Tibial artery (tissue), 4 donors: ENCODE measurements around the gene ATG9B.

Experiments used
- DNase-seq, 2 donors: peaks; one replicate each; pipeline ENCODE4 v3.0.0-alpha.2; 2019
- H3K27ac ChIP-seq, 2 donors: fragments of 200-600 bp; sonication (generic) in 1 of 2; 1 replicate in 1 of 2; 2 replicates in 1 of 2; pipeline ENCODE4 v1.5.1; 2018 to 2019; ENCODE audit warnings: mild to moderate bottlenecking in 1 of 2
- H3K27me3 ChIP-seq, 2 donors: fragments of 200-600 bp; sonication (generic) in 1 of 2; one replicate each; pipeline versions ENCODE4 v1.5.1 to v1.6.0; 2016 to 2019
- H3K36me3 ChIP-seq, 3 donors: fragments of 200-600 bp; sonication (generic) in 2 of 3; one replicate each; pipeline ENCODE4 v1.5.1; 2016 to 2019; ENCODE audit warnings: mild to moderate bottlenecking in 2 of 3
- H3K4me1 ChIP-seq, 4 donors: fragments of 200-600 bp; sonication (generic) in 2 of 4; 1 replicate in 3 of 4; 2 replicates in 1 of 4; pipeline ENCODE4 v1.5.1; 2016 to 2019
- H3K4me3 ChIP-seq, 2 donors: fragments of 200-600 bp; sonication (generic) in 1 of 2; 1 replicate in 1 of 2; 2 replicates in 1 of 2; pipeline ENCODE4 v1.5.1; 2018 to 2019; ENCODE audit warnings: mild to moderate bottlenecking in 2 of 2
- H3K9me3 ChIP-seq, 3 donors: fragments of 200-600 bp; sonication (generic) in 1 of 3; one replicate each; pipeline ENCODE4 v1.5.1; 2016 to 2019
- CTCF ChIP-seq, 2 experiments: fragments of 200-600 bp in 1 of 2; fragments of 450-650 bp in 1 of 2; IDR thresholded peaks; one replicate each; pipeline ENCODE4 v1.5.1; 2017 to 2019; ENCODE audit warnings: antibody characterized with exemption in 2 of 2, mild to moderate bottlenecking in 1 of 2, moderate library complexity in 1 of 2
- intact Hi-C: fragments of 100-400 bp; cut with DNase I; formaldehyde crosslinking; loops from one replicate; pipeline ENCODE4 v1.15.0; 2023; ENCODE audit warnings: low total_unique reads

Gene ATG9B

GRCh38 chr7:150972741-150973140 lies 51.6 kb downstream of the ATG9B start:
- Histone ChIP-seq H3K27ac (no peak overlapping the region), H3K36me3 (no peaks in the 10 kb centered on the region), H3K4me1 (peaks cover 0 to 21% (median 16%) of the 10 kb centered on the region in 4 donors), H3K27me3 (peaks cover 0 to 87% of the 10 kb centered on the region in 2 donors), H3K9me3 (no peaks in the 10 kb centered on the region), H3K4me3 (no peak overlapping the region)
- intact Hi-C loops = no loop called here
- no peak for DNase-seq
- TF ChIP-seq CTCF (IDR thresholded peaks at IDR 0.05) = no peak

- peaks cover 0 to 14% (median 11%) of the 10 kb centered on the region in 4 donors for H3K4me1 ChIP-seq
- TF ChIP-seq CTCF (IDR thresholded peaks at IDR 0.05) = no peak
- no peaks in the 10 kb centered on the region for H3K9me3 ChIP-seq
- H3K27me3 ChIP-seq = peaks cover 0 to 80% of the 10 kb centered on the region in 2 donors
- H3K36me3 ChIP-seq = no peaks in the 10 kb centered on the region
- no peak overlapping the region for H3K27ac ChIP-seq
- no peak for DNase-seq
- H3K4me3 ChIP-seq = no peak overlapping the region
- intact Hi-C loops = no loop called here
These were observed 52.2 kb downstream of the ATG9B start for GRCh38 chr7:150972023-150972468.

- no peak for TF ChIP-seq CTCF (IDR thresholded peaks at IDR 0.05)
- Histone ChIP-seq H3K27ac (no peak overlapping the region), H3K4me1 (peaks cover 0 to 12% (median 10%) of the 10 kb centered on the region in 4 donors), H3K4me3 (no peak overlapping the region), H3K9me3 (no peaks in the 10 kb centered on the region), H3K36me3 (no peaks in the 10 kb centered on the region), H3K27me3 (peaks cover 0 to 74% of the 10 kb centered on the region in 2 donors)
- DNase-seq = no peak
- intact Hi-C loops = no loop called here
These were observed 52.9 kb downstream of the ATG9B start for GRCh38 chr7:150971242-150972022.

GRCh38 chr7:150970424-150970823 lies 53.9 kb downstream of the ATG9B start:
- TF ChIP-seq CTCF (IDR thresholded peaks at IDR 0.05) = no peak
- H3K27ac ChIP-seq = no peak overlapping the region
- H3K36me3 ChIP-seq = no peaks in the 10 kb centered on the region
- DNase-seq = no peak
- H3K27me3 ChIP-seq = peaks cover 0 to 74% of the 10 kb centered on the region in 2 donors
- H3K4me1 ChIP-seq = peaks cover 0 to 12% (median 10%) of the 10 kb centered on the region in 4 donors
- no peak overlapping the region for H3K4me3 ChIP-seq
- intact Hi-C loops = no loop called here
- H3K9me3 ChIP-seq = no peaks in the 10 kb centered on the region

GRCh38 chr7:150969475-150969874 lies 54.8 kb downstream of the ATG9B start:
- no peaks in the 10 kb centered on the region for H3K36me3 ChIP-seq
- H3K27me3 ChIP-seq = peaks cover 0 to 74% of the 10 kb centered on the region in 2 donors
- intact Hi-C loops = no loop called here
- H3K9me3 ChIP-seq = no peaks in the 10 kb centered on the region
- DNase-seq = no peak
- TF ChIP-seq CTCF (IDR thresholded peaks at IDR 0.05) = no peak
- H3K27ac ChIP-seq = no peak overlapping the region
- peaks cover 0 to 4% (median 3%) of the 10 kb centered on the region in 4 donors for H3K4me1 ChIP-seq
- no peak overlapping the region for H3K4me3 ChIP-seq
